ENCODE data around the gene ZNF35.

ZNF35 gene

DNA sequence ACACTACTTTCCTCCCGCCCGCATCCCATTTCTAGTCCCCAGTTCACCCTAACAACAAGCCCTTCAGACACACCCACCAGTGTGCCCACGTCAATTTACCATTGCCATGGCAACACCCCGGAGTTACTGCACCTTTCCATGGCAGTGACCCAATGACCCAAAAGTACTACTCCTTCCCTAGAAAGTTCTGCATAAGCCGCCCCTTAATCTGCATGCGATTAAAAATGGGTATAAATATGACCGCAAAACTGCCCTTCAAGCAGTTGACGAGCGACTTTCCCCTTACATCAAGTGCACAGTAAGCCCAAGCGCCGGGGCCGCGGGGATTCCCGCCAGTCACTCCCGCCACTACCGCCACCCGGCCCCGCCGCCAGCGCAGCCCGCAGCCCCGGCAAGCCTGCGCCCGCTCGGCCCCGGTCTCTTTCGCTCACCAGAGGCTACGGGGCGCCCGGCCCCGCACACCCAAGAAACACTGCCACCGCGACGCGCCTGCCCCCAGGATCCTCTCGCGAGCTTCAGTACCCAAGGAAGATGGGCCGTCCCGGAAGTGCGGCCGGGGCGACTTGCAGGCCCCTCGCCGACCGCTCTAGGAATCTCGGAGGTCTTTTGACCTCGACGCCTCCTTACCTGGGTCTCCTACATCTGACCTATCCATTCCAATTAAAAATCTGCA, 36.7 kb downstream of the ZNF35 start:
- DNase-seq (ENCODE audit: low read depth), result peak; percentile 24

DNA sequence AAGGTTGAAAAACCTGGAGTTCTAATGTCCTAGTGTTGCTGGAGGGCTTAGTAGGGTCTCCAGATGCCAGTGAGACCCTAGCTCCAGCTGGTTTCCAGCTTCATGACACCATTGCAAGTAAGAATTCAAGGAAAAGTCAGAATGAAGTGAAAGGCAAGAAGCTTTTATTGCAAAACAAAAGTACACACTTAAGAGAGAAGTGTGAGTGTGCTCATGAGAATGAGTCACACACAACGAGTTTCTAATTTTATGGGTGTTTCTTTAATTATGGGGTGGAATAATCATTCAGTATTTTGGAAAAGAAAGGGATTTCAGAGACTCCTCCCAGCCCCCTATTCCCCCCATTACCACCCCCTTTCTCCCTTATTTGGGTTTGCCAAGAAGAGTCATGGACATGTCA, 39.4 kb downstream of the ZNF35 start:
- no peak for DNase-seq (ENCODE audit: low read depth)
